Measurements from ENCODE around the gene POP4.

POP4 gene

GRCh38 chr19:29663861-29664752 lies 58.0 kb downstream of the POP4 start:
- no peak for DNase-seq (ENCODE audit: low spot score)

DNA sequence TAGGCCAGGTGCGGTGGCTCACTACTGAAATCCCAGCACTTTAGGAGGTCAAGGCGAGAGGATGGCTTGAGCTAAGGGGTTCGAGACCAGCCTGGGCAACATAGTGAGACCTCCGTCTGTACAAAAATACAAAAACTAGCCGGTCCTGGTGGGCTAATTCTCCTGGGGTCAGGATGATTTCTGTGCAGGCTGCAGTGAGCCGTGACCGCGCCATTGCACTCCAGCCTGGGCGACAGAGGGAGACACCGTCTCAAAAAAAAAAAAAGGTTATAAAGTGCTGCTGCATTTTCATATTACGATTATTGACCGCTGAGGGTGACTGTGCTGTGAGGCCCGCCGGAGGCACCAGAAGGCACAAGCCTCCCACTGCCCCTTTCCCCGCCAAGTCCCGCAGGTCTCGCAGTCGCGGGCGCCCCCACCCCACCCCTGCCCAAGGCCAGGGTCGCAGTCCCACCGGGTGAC lies 58.7 kb downstream of the POP4 start:
- DNase-seq (ENCODE audit: low spot score), result no peak

- peak; percentile 75 for DNase-seq (ENCODE audit: low spot score)
Observed at GRCh38 chr19:29665215-29665825, 59.2 kb downstream of the POP4 start, which contains the start of gene PLEKHF1. Gene PLEKHF1, plus strand, starts transcription at chr19:29665461. Its CDS starts 8,379 bp downstream, at chr19:29673840.

- DNase-seq (ENCODE audit: low spot score), result peak; percentile 16
Observed at GRCh38 chr19:29665826-29666577, 59.9 kb downstream of the POP4 start.
